Measurements from ENCODE around the gene UEVLD. TPM values are rescaled to one million over a fixed set of nuclear protein-coding genes. Genes with fewer than 3 reads are reported as not detected.

Gene UEVLD
- total RNA-seq, 1 donor from 2014 or later = 21.4 TPM

Other genes starting within 250 kb of the UEVLD start
- gene LDHA, start 194.2 kb downstream of the UEVLD start, total RNA-seq = 461 TPM
- gene LDHC, start 176.4 kb downstream of the UEVLD start, total RNA-seq = not detected
- gene LDHAL6A, start 132.9 kb downstream of the UEVLD start, total RNA-seq = not detected
- 46.4 TPM for gene TSG101, start 61.8 kb downstream of the UEVLD start, total RNA-seq
- gene MISFA, start 11.1 kb upstream of the UEVLD start, total RNA-seq = not detected
- gene SPTY2D1, start 45.6 kb upstream of the UEVLD start, total RNA-seq = 23.8 TPM
- gene TMEM86A, start 110.0 kb upstream of the UEVLD start, total RNA-seq = 26.8 TPM
- not detected for gene IGSF22, start 137.5 kb upstream of the UEVLD start, total RNA-seq
- gene PTPN5, start 203.1 kb upstream of the UEVLD start, total RNA-seq = 0.49 TPM

Measured in vagina (tissue), 1 donor.